22Rv1 (cell line): ENCODE results near the gene KIF1A.

Experiments
- H3K27ac ChIP-seq: fragments of 450-650 bp; 2 replicates; pipeline ENCODE4 v1.5.1; 2017
- ZFX ChIP-seq: fragments of 450-650 bp; IDR thresholded peaks from 2 replicates; pipeline ENCODE4 v1.6.1; 2017; ENCODE audit warnings: antibody characterized with exemption, borderline replicate concordance
- TF ChIP-seq, protein P1 (sequence below): fragments of 450-650 bp; IDR thresholded peaks from 2 replicates; pipeline ENCODE4 v1.5.1; 2017; ENCODE audit warnings: mild to moderate bottlenecking

KIF1A gene

DNA sequence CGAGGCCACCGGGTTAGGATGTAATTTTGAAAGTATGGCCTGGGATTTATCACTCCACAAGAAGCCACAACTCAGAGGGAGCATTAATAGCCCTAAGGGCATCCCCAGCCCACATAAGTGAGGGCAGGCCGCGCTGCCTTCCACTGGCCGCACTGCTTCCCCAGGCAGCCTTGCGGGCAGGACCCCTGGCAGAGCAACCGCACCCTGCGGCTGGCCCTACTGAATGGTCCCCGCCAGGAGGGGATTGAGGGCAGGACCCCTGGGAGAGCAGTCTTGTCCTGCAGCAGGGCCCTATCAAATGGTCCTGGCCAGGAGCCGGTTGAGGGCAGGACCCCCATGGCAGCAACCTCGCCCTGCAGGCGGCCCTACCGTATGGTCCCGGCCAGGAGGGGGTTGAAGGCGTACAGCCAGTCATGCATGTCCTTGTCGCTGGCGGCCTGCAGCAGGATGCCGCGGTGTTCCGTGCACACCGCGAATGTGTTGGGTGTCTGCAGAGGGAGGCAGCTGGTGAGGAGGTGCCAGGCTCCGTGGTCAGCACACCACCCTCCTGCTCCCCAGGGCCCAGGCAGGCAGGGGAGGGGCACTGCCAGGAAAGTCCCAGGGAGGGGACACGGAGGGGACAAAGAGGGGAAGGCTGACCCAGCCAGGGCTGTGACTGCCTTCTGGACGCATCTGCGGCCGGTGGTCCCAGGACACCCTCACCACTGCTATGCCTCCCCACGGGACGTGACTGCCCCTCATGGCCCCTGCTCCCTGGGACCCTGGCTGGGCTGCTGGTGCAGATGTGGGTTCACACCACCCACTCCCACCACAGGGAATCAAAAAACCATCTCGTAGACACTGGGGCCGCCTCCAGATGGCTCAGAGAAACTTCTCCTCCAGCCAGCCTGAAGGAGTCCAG, 102.1 kb downstream of the KIF1A start:
- TF ChIP-seq ZFX, result no peak
- TF ChIP-seq, protein P1, sequence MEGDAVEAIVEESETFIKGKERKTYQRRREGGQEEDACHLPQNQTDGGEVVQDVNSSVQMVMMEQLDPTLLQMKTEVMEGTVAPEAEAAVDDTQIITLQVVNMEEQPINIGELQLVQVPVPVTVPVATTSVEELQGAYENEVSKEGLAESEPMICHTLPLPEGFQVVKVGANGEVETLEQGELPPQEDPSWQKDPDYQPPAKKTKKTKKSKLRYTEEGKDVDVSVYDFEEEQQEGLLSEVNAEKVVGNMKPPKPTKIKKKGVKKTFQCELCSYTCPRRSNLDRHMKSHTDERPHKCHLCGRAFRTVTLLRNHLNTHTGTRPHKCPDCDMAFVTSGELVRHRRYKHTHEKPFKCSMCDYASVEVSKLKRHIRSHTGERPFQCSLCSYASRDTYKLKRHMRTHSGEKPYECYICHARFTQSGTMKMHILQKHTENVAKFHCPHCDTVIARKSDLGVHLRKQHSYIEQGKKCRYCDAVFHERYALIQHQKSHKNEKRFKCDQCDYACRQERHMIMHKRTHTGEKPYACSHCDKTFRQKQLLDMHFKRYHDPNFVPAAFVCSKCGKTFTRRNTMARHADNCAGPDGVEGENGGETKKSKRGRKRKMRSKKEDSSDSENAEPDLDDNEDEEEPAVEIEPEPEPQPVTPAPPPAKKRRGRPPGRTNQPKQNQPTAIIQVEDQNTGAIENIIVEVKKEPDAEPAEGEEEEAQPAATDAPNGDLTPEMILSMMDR, result no peak
- no peak overlapping the region for H3K27ac ChIP-seq

DNA sequence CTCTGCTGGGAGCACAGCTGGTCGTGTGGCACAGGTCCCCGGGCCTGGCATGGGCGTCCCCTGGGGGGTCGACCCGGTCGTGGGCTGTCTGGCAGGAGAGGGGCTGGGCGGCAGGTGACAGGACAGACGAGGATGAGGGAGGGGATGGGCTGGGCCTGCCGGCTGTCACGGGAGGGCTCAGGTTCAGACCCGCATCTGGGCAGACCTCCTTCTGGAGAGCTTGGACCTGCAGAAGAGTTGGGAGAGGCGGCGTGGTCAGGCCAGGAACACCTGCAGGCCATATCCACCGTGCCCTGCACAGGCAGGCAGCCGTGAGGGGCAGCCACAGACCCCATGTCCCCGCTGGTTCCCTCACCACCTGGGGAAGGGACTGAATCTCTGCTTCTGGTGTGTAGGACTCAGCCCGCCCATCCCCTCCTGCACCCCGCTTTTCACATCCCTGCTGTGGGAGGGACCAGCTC, 102.8 kb downstream of the KIF1A start:
- H3K27ac ChIP-seq, result no peak overlapping the region
- TF ChIP-seq, protein P1, result no peak
- TF ChIP-seq ZFX, result no peak

DNA sequence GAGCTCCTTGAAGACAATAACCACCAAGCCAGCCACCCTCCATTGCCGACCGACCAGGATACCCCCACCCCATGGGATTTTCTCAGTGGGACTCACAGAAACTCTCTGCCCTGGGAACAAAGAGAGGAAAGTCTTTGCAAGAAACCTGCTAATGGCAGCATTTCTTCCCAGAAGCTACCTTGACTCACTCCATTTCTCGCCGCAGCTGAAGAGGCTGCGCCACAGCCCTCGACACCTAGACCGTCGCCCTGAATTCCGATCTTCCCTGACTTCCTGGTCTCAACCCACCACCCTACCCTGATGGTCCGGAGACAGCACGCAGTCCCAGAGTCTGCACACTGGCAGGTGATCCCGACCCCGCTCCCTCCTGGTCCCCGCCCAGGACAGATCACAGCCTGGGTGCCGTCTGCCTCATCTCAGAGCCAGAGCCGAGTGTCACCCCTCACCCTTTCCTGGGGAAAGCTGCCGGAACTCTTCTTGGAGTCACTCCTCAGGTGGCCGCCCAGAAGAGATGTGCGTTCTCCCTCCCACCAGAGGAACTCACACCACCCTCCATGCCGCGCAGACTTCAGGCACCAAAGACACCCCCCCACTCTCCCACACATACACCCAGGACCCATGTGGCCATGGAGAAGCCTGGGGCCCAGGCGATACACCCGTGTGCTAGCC, 103.8 kb downstream of the KIF1A start:
- TF ChIP-seq, protein P1, result no peak
- no peak for TF ChIP-seq ZFX
- H3K27ac ChIP-seq, result no peak overlapping the region

DNA sequence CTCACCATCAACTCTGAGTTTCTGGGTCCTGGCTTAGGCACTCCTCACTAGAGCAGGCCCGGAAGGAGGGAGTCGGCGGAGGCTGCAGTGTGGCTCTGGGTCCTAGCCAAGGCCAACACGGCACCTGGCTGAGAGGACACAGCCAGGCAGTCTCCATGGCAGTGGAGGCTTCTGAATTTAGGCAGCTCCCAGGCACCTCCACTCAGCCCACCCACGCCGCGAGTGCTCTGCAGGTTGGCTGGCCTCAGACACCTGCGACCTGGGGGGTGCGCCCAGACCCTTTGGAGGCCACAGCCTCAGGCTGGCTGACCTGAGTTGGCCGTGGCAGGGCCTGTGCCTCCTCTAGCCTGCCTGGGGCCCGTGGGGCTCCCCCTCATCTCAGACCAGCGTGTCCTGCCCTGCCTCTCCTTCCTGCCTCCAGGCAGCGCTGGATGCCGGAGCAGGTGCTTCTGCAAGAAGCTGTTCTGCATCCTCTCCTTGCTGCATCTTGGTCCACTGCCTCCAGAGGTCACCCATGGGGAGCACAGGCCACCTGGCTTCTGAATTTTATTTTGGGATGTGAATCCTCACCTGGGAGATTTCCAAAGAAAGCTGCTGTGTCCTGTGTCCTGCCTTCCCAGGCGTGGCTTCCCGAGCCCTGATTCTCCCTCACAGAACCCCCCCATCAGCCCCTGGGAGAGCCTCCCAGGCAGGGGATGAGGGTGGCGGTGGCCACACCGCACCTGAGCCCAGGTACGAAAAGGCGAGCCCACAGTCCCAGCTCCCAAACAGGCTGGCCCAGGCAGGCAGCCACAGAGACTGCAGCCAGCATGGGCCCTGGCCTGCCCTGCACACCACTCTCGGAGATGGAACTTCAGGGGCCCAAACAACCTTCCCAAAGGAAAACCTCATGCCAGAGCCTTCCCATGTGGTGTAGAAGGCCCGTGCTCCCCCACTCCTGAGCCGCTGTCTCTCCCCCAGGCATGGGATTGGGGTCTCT, 105.0 kb downstream of the KIF1A start:
- TF ChIP-seq, protein P1, result no peak
- no peak for TF ChIP-seq ZFX

DNA sequence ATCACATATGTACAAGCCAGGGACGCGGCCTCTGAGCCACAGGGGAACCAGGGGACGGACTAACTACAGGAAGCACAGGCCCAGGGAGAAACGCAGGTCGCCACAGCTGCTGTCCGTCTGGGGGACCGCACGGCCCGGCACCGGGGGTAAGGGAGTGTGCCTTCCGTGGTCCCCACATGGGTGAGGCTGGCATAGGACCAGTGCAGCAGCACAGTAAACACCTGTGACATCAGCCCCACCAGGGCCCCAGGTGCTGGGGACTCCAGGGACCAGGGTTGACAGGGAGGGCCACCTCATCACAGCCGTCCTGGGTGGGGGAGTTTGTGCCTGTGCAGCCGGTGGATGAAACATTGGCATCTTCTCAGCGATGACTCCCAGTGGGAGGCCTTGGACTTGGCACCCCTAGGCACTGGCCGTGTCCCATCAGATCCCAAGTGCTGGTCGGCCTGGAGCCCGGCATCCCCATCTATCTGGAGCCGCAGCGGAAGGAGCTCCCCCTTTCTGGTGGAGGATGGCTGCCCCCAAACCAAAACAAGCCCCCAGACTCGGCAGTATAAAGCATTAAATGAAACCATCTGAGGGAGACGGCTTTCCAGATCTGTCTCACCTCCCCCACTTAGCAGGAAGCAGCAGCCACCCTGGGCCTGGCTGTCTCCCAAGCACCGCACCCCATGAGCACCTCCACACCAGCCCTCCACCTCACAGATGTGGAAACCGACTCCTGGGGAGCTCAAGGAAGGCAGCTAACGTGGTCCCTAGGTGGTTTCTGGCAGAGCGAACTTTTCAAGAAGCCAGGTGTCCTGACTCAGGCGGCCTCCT, 105.9 kb downstream of the KIF1A start:
- no peak for TF ChIP-seq ZFX
- TF ChIP-seq, protein P1, result no peak
- H3K27ac ChIP-seq, result no peak overlapping the region

More for the DNA sequence above, 105.0 kb downstream of the KIF1A start:
- H3K27ac ChIP-seq, result no peak overlapping the region

DNA sequence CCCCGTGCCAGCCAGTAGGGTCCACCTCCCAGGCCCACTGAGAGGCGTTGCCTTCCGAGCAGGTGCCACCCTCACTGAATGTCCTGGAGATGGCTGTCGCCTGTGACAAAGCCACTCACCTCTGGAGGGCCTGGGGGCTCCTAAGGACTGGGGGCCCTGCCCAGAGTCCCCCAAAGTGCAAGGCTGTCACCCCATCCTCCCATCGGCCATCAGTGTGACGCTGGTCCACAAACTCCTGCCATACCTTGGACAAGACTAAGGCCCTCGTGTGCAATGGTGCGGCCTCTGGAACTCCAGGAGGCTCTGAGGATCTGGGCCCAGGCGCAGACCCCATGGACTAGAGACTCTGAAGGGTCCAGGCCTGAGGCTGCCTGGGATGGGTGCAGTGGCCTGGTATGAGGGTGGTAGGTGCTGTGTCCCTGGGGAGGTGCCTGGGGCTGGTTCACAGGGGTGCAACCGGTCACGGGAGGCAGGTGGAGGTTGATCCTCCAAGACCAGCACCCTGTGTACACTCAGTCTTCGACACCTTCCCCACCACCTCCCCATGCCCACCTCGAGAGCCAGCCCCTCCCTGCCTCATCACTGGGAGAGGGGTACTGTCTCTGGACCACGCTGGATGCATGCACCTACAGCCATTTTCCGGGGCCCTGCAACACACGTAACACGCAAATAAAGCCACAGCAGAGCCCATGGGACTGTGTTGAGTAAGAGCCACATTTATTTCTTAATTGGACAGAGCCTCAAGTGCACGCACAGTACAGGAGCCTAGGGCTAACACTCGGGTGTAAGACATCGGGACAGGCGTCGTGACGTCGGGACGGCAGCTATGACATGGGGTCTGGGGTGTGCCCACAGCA, 106.7 kb downstream of the KIF1A start:
- no peak for TF ChIP-seq ZFX
- TF ChIP-seq, protein P1, result no peak

More for the DNA sequence above, 106.7 kb downstream of the KIF1A start:
- H3K27ac ChIP-seq, result no peak overlapping the region
